Astrocyte of the spinal cord (primary cell): ENCODE results near the gene TMEM273.

Source experiments
- DNase-seq: peaks from one replicate; pipeline ENCODE4 v3.0.0; 2011; ENCODE audit warnings: low read depth, low spot score
- H3K4me3 ChIP-seq: 2 replicates; pipeline ENCODE4 v1.5.1; 2011; ENCODE audit warnings: low read depth, mild to moderate bottlenecking, low read length, moderate library complexity
- CTCF ChIP-seq: IDR thresholded peaks from 2 replicates; pipeline ENCODE4 v1.5.1; 2012; ENCODE audit warnings: low read depth, mild to moderate bottlenecking, low read length, inconsistent platforms
- in situ Hi-C: cut with HindIII; loops from 2 replicates; pipeline ENCODE4 v1.10.0; 2017; ENCODE audit warnings: low sequenced_read_pairs

TMEM273 gene

GRCh38 chr10:49165821-49166483 is 22.2 kb downstream of the TMEM273 start:
- no peak overlapping the region for H3K4me3 ChIP-seq
- in situ Hi-C loops, result no loop called here
- DNase-seq, result no peak
- TF ChIP-seq CTCF, result no peak

- in situ Hi-C loops, result no loop called here
These were observed 22.9 kb downstream of the TMEM273 start for GRCh38 chr10:49165259-49165658.

GRCh38 chr10:49164559-49165188 is 23.5 kb downstream of the TMEM273 start:
- in situ Hi-C loops, result no loop called here
- no peak overlapping the region for H3K4me3 ChIP-seq
- peak; percentile 34 for DNase-seq
- TF ChIP-seq CTCF, result peak; percentile 75

More at GRCh38 chr10:49165259-49165658, 22.9 kb downstream of the TMEM273 start:
- no peak for DNase-seq
- no peak for TF ChIP-seq CTCF
- H3K4me3 ChIP-seq, result no peak overlapping the region

GRCh38 chr10:49163741-49164140 is 24.4 kb downstream of the TMEM273 start:
- peak; percentile 80 for DNase-seq
- no peak for TF ChIP-seq CTCF
- no peak overlapping the region for H3K4me3 ChIP-seq
- in situ Hi-C loops, result no loop called here

GRCh38 chr10:49162761-49163310 is 25.4 kb downstream of the TMEM273 start:
- in situ Hi-C loops, result no loop called here
- no peak for TF ChIP-seq CTCF

GRCh38 chr10:49162063-49162462 is 26.1 kb downstream of the TMEM273 start:
- H3K4me3 ChIP-seq, result no peak overlapping the region
- in situ Hi-C loops, result no loop called here
- no peak for DNase-seq
- no peak for TF ChIP-seq CTCF

More at GRCh38 chr10:49162761-49163310, 25.4 kb downstream of the TMEM273 start:
- DNase-seq, result no peak
- no peak overlapping the region for H3K4me3 ChIP-seq
